Measurements from ENCODE around the gene MEGF9. TPM values are rescaled to one million over a fixed set of nuclear protein-coding genes. Genes with fewer than 3 reads are reported as not detected.

MEGF9 gene
- total and polyA plus RNA-seq, 4 donors = 15.5 to 27.4 (median 19.3) TPM

DNA sequence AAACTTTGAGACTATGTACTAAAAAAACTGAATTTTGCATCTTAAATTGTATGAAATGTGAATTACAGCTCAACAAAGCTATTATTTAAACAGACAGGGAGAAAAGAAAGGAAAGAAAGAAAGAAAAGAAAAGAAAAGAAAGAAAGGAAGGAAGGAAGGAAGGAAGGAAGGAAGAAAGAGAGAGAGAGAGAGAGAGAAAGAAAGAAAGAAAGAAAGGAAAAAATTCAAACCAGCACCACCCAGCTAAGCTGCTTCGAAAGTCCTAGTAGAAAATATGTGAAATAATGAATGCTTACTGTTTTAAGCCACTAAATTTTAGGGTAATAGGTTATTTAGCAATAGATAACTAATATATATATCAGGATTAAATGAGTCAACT is 102.6 kb downstream of the MEGF9 start:
- H3K36me3 ChIP-seq (ENCODE audit: control insufficient read depth in 4 of 4, insufficient read depth in 3 of 4, low read depth in 1 of 4, low read length in 3 of 4) = peaks cover 2 to 20% (median 7%) of the 10 kb centered on the region in 4 donors
- H3K9ac ChIP-seq (ENCODE audit: low read depth in 1 of 2, low read length in 2 of 2) = no peak overlapping the region
- WGBS = 94% methylated on average over 1 of the region's 1 CpG
- H3K4me1 ChIP-seq (ENCODE audit: control insufficient read depth in 4 of 4, insufficient read depth in 4 of 4, low read length in 3 of 4) = peaks cover 0 to 4% (median 2%) of the 10 kb centered on the region in 4 donors
- H3K4me3 ChIP-seq (ENCODE audit: low read depth in 1 of 3, low read length in 3 of 3) = no peak overlapping the region
- H3K9me3 ChIP-seq (ENCODE audit: control insufficient read depth in 4 of 4, low read length in 3 of 4) = no peaks in the 10 kb centered on the region
- no peaks in the 10 kb centered on the region for H3K27me3 ChIP-seq (ENCODE audit: control insufficient read depth in 4 of 4, insufficient read depth in 4 of 4, low read length in 3 of 4)
- H3K27ac ChIP-seq (ENCODE audit: low read depth in 1 of 2, low read length in 2 of 2) = no peak overlapping the region
- no peak for TF ChIP-seq ZBTB33 (IDR thresholded peaks at IDR 0.05)
- no peak for TF ChIP-seq NR2F2 (IDR thresholded peaks at IDR 0.05)
- no peak for TF ChIP-seq JUND (IDR thresholded peaks at IDR 0.05)
- no peak for TF ChIP-seq GABPA (IDR thresholded peaks at IDR 0.05 in 1 of 2, conservative IDR thresholded peaks at IDR 0.05 in 1 of 2)
- no peak for TF ChIP-seq SP1 (IDR thresholded peaks at IDR 0.05)
- no peak for TF ChIP-seq FOXA1 (IDR thresholded peaks at IDR 0.05)
- TF ChIP-seq CTCF (IDR thresholded peaks at IDR 0.05; ENCODE audit: low read depth, low read length, missing input control) = no peak
- TF ChIP-seq, protein P1, sequence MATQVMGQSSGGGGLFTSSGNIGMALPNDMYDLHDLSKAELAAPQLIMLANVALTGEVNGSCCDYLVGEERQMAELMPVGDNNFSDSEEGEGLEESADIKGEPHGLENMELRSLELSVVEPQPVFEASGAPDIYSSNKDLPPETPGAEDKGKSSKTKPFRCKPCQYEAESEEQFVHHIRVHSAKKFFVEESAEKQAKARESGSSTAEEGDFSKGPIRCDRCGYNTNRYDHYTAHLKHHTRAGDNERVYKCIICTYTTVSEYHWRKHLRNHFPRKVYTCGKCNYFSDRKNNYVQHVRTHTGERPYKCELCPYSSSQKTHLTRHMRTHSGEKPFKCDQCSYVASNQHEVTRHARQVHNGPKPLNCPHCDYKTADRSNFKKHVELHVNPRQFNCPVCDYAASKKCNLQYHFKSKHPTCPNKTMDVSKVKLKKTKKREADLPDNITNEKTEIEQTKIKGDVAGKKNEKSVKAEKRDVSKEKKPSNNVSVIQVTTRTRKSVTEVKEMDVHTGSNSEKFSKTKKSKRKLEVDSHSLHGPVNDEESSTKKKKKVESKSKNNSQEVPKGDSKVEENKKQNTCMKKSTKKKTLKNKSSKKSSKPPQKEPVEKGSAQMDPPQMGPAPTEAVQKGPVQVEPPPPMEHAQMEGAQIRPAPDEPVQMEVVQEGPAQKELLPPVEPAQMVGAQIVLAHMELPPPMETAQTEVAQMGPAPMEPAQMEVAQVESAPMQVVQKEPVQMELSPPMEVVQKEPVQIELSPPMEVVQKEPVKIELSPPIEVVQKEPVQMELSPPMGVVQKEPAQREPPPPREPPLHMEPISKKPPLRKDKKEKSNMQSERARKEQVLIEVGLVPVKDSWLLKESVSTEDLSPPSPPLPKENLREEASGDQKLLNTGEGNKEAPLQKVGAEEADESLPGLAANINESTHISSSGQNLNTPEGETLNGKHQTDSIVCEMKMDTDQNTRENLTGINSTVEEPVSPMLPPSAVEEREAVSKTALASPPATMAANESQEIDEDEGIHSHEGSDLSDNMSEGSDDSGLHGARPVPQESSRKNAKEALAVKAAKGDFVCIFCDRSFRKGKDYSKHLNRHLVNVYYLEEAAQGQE (IDR thresholded peaks at IDR 0.05) = no peak
- no peak for TF ChIP-seq YY1 (IDR thresholded peaks at IDR 0.05)
- no peak for TF ChIP-seq EGR1 (IDR thresholded peaks at IDR 0.05; ENCODE audit: low read depth in 2 of 2)
- TF ChIP-seq, protein P2, sequence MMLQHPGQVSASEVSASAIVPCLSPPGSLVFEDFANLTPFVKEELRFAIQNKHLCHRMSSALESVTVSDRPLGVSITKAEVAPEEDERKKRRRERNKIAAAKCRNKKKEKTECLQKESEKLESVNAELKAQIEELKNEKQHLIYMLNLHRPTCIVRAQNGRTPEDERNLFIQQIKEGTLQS (IDR thresholded peaks at IDR 0.05) = no peak
- TF ChIP-seq TAF1 (conservative IDR thresholded peaks at IDR 0.05) = no peak
- no peak for TF ChIP-seq HNF4G (IDR thresholded peaks at IDR 0.05)
- TF ChIP-seq RAD21 (IDR thresholded peaks at IDR 0.05) = no peak
- TF ChIP-seq MAX (IDR thresholded peaks at IDR 0.05) = no peak
- no peak for TF ChIP-seq FOXA2 (IDR thresholded peaks at IDR 0.05)
- TF ChIP-seq HNF4A (conservative IDR thresholded peaks at IDR 0.05) = no peak
- DNase-seq (ENCODE audit: low spot score) = no peak
